ENCODE results near the gene TEX22. TPM values are rescaled to one million over a fixed set of nuclear protein-coding genes. Genes with fewer than 3 reads are reported as not detected.

The TEX22 gene
- total RNA-seq, 1 donor, result 0.27 TPM

GRCh38 chr14:105385322-105385637 is 13.1 kb upstream of the TEX22 start:
- DNase-seq (ENCODE audit: low read depth), result no peak
- no peak for TF ChIP-seq CTCF (IDR thresholded peaks at IDR 0.05; ENCODE audit: insufficient read depth, low read length)
- H3K4me3 ChIP-seq (ENCODE audit: low read depth, low read length), result no peak overlapping the region

- H3K4me3 ChIP-seq (ENCODE audit: low read depth, low read length), result no peak overlapping the region
- DNase-seq (ENCODE audit: low read depth), result no peak
- no peak for TF ChIP-seq CTCF (IDR thresholded peaks at IDR 0.05; ENCODE audit: insufficient read depth, low read length)
These were observed 12.5 kb upstream of the TEX22 start for GRCh38 chr14:105385698-105386365.

DNA sequence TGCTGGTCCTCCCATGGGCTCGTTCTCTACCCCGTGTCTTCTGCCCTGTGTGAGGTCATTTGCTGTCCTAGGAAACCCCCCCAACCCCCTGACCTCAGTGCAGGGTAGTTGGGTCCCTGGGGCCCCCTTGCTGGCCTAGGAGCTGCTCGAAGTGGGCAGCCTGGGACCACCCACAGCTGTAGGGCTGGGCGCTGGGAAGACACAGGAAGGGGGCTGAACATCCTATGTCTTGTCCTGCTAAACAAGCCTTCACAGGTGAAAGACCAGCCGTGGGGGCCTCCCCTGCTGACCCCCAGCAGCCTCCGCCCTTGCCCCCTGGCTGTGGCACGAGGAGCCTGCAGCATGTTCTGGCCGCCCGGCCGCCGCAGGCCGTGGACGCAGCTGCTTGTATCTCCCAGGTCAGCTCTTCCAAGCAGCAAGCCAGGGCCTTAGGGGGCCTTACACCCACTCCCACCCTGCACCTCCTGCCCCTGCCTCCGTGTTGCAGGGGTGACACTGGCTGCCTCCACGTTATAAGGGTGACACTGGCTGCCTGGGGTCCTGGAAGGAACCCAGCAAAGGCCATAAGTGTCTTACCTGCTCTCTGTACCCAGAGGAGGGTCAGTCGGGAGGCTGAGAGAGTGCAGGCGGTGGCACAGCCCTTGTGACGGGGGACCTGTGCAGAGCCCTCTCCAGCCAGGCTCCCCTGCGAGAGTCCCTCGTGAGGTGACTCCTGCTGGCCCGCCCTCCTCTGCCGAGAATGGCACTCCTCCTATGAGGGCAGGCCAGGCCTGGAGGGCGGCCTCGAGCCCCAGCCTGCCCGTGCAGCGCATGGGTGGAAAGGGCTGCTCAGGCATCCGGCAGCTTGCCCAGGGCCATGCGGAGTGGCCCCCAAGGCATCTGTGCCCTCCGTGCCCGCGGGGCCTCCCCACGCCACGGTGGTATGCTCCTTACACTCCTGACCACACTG is 11.5 kb upstream of the TEX22 start:
- no peak for TF ChIP-seq CTCF (IDR thresholded peaks at IDR 0.05; ENCODE audit: insufficient read depth, low read length)
- DNase-seq (ENCODE audit: low read depth), result no peak
- H3K4me3 ChIP-seq (ENCODE audit: low read depth, low read length), result no peak overlapping the region

GRCh38 chr14:105387530-105387922 is 10.8 kb upstream of the TEX22 start:
- H3K4me3 ChIP-seq (ENCODE audit: low read depth, low read length), result no peak overlapping the region
- TF ChIP-seq CTCF (IDR thresholded peaks at IDR 0.05; ENCODE audit: insufficient read depth, low read length), result no peak
- DNase-seq (ENCODE audit: low read depth), result no peak

- TF ChIP-seq CTCF (IDR thresholded peaks at IDR 0.05; ENCODE audit: insufficient read depth, low read length), result no peak
- no peak for DNase-seq (ENCODE audit: low read depth)
- no peak overlapping the region for H3K4me3 ChIP-seq (ENCODE audit: low read depth, low read length)
These were observed 10.0 kb upstream of the TEX22 start for GRCh38 chr14:105388110-105388951.

DNA sequence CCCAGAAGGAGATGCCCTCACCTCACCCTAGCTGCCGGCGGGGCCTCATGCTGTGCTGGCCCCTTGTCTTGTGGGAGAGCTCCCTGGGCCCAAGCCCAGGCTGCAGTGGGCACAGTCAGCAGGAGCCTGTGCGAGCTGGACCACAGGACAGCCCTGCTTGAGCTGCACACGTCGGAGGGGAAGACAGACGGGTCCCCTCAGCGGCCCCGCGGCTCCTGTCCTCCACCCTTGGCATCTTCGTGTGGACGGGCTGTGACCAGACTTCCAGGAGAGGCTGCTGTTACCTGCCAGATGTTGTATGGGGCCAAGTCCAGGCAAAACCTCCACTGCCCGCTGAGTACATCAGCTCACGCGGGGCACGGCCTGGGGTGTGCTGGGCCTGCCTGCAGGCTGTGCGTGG is 9.4 kb upstream of the TEX22 start:
- no peak overlapping the region for H3K4me3 ChIP-seq (ENCODE audit: low read depth, low read length)
- TF ChIP-seq CTCF (IDR thresholded peaks at IDR 0.05; ENCODE audit: insufficient read depth, low read length), result no peak
- DNase-seq (ENCODE audit: low read depth), result no peak

Measured in fibroblast of the aortic adventitia (primary cell).